ENCODE data around the gene ENPP3. TPM values are rescaled to one million over a fixed set of nuclear protein-coding genes. Genes with fewer than 3 reads are reported as not detected.

Gene ENPP3
- total RNA-seq, 1 experiment from 2014 or later: 0.15 TPM

- H3K9me3 Mint-ChIP-seq: no peaks in the 10 kb centered on the region
- Histone ChIP-seq H2BK15ac (ENCODE audit: low read depth, low read length) (no peak overlapping the region), H3K9me3 (ENCODE audit: control insufficient read depth, low read depth, low read length) (no peaks in the 10 kb centered on the region), H3T11ph (ENCODE audit: low read length) (no peak overlapping the region), H3K79me1 (ENCODE audit: insufficient read depth, low read depth, low read length, poor library complexity, severe bottlenecking) (no peaks in the 10 kb centered on the region), H3K23me2 (ENCODE audit: insufficient read length, low read depth, low read length, poor library complexity, severe bottlenecking) (no peaks in the 10 kb centered on the region), H2BK5ac (ENCODE audit: insufficient read length, low read length) (no peak overlapping the region), H3K14ac (ENCODE audit: insufficient read depth, low read length) (no peak overlapping the region), H3K56ac (ENCODE audit: insufficient read length, low read depth, low read length) (no peak overlapping the region), H2AFZ (ENCODE audit: low read length) (no peak overlapping the region), H4K5ac (ENCODE audit: insufficient read length, low read depth, low read length) (no peak overlapping the region), H3K23ac (ENCODE audit: insufficient read length, low read depth, low read length) (no peak overlapping the region), H2BK12ac (ENCODE audit: insufficient read length, low read depth, low read length) (no peak overlapping the region), H2AK5ac (ENCODE audit: insufficient read length, low read length) (no peak overlapping the region), H3K18ac (ENCODE audit: insufficient read length, low read depth, low read length) (no peak overlapping the region), H2BK20ac (ENCODE audit: low read depth, low read length, poor library complexity, severe bottlenecking) (no peak overlapping the region), H3K27ac (ENCODE audit: insufficient read length, low read depth, low read length) (no peak overlapping the region), H3K9ac (ENCODE audit: extremely low read depth, insufficient read length, low read length) (no peak overlapping the region), H3K27me3 (ENCODE audit: insufficient read depth, low read length) (no peaks in the 10 kb centered on the region), H3K79me2 (ENCODE audit: insufficient read depth, low read length) (no peaks in the 10 kb centered on the region), H4K8ac (replicated peaks; ENCODE audit: insufficient read length, low read depth, low read length) (no peak overlapping the region), H4K91ac (ENCODE audit: insufficient read length, low read depth, low read length) (no peak overlapping the region), H4K20me1 (ENCODE audit: control insufficient read depth, insufficient read depth, insufficient read length) (no peaks in the 10 kb centered on the region), H3K4me2 (ENCODE audit: insufficient read depth, insufficient read length, low read length) (no peak overlapping the region), H3K4ac (ENCODE audit: low read depth, low read length) (no peak overlapping the region), H2BK120ac (ENCODE audit: low read depth, low read length, poor library complexity, severe bottlenecking) (no peak overlapping the region), H3K4me1 (ENCODE audit: insufficient read depth, low read length) (no peaks in the 10 kb centered on the region)
- WGBS (ENCODE audit: extremely low coverage, insufficient read length, low lambda C conversion rate): no CpG with 5 or more reads among the region's 5 CpGs
- DNase-seq: no peak
- H3K36me3 Mint-ChIP-seq (ENCODE audit: insufficient read depth in 1 of 3, low read depth in 3 of 3): peaks cover 0 to 49% (median 25%) of the 10 kb centered on the region in 3 experiments; a peak in 5 of 7 replicates
- no peak overlapping the region for H3K4me3 Mint-ChIP-seq
- no peaks in the 10 kb centered on the region for H3K27me3 Mint-ChIP-seq (ENCODE audit: low read depth)
- no peak overlapping the region for H3K27ac Mint-ChIP-seq
- TF ChIP-seq CTCF (conservative IDR thresholded peaks at IDR 0.05): no peak
- no peaks in the 10 kb centered on the region for H3K4me1 Mint-ChIP-seq
Measured at GRCh38 chr6:131613296-131613925, 23.7 kb upstream of the ENPP3 start.

All from H9 (cell line).